SK-N-SH treated with all-trans-retinoic acid at 6 μM for 48 hours (cell line): Measurements from ENCODE around the gene MINAR2.

Experiments used
- PATZ1 ChIP-seq: fragments of 250-450 bp; sonication (Bioruptor Pico); IDR thresholded peaks from 2 replicates; pipeline ENCODE4 v1.8.0; 2020; ENCODE audit warnings: mild to moderate bottlenecking, moderate library complexity, borderline replicate concordance
- SNAI2 ChIP-seq: fragments of 250-450 bp; sonication (Bioruptor Pico); IDR thresholded peaks from 2 replicates; pipeline ENCODE4 v1.5.0; 2020; ENCODE audit warnings: mild to moderate bottlenecking, moderate library complexity
- TOX ChIP-seq: fragments of 250-450 bp; sonication (Bioruptor Pico); IDR thresholded peaks from 2 replicates; pipeline ENCODE4 v1.8.0; 2021; ENCODE audit warnings: mild to moderate bottlenecking, moderate library complexity, borderline replicate concordance
- ZFP30 ChIP-seq: fragments of 450-650 bp; formaldehyde crosslinking; IDR thresholded peaks from 2 replicates; pipeline ENCODE4 v1.5.0; 2022; ENCODE audit warnings: mild to moderate bottlenecking, moderate library complexity
- ZNF565 ChIP-seq: fragments of 450-650 bp; formaldehyde crosslinking; conservative IDR thresholded peaks from 2 replicates; pipeline ENCODE4 v1.5.0; 2020; ENCODE audit warnings: low read depth, mild to moderate bottlenecking, moderate library complexity
- ZNF8 ChIP-seq: fragments of 450-650 bp; formaldehyde crosslinking; IDR thresholded peaks from 2 replicates; pipeline ENCODE4 v1.5.0; 2020; ENCODE audit warnings: mild to moderate bottlenecking, moderate library complexity

- TF ChIP-seq PATZ1 (no peak), ZNF8 (CRISPR knock-in tag) (no peak), ZFP30 (CRISPR knock-in tag) (no peak), ZNF565 (CRISPR knock-in tag) (no peak), SNAI2 (CRISPR knock-in tag) (no peak), TOX (no peak)
Measured at GRCh38 chr5:129804705-129805104, 56.8 kb downstream of the MINAR2 start.
